GM21367 (cell line): ENCODE results near the gene LIF.
"Not testable (repeated sequence)": the region's sequence is repeated elsewhere in the genome, so short reads cannot be mapped to it uniquely, and the experiment has no call there.

ENCODE experiments used
- ATAC-seq: cut with Tn5 transposase; IDR thresholded peaks from one replicate; pipeline ENCODE4 v1.9.1; 2021; ENCODE audit not compliant: unreplicated experiment

LIF gene

DNA sequence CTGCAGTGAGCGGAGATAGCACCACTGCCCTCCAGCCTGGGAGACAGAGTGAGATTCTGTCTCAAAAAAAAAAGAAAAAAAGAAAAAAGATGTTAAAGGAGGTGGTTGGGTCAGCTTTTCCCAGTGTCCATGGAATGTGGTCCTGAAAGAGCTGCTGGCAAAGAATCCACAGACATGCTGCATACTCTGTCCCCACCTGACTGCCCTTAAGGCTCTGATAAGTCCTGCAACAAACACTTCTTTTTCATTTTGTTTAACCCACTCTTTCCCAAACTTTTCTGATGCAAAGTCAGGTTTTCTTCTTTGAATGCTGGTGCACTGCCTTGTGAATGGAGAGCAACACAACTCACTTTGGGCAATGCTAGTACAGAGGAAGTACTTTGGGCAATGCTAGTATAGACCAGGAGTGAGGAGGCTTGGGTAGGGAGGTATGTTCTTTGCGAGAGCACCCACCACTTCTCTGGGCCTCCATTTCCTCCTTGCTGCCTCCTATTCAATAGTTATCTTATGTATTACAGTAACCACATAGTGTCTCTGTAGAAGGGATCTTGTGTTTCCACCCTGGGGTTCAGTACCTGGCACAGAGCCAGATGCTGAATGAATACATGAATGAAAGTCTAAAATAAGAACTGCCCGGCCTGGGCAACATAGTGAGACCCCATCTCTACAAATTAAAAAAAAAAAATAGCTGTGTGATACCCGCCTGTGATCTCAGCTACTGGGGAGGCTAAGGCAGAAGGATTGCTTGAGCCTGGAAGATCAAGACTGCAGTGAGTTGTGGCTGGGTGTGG, 18.9 kb downstream of the LIF start:
- ATAC-seq, result no peak

DNA sequence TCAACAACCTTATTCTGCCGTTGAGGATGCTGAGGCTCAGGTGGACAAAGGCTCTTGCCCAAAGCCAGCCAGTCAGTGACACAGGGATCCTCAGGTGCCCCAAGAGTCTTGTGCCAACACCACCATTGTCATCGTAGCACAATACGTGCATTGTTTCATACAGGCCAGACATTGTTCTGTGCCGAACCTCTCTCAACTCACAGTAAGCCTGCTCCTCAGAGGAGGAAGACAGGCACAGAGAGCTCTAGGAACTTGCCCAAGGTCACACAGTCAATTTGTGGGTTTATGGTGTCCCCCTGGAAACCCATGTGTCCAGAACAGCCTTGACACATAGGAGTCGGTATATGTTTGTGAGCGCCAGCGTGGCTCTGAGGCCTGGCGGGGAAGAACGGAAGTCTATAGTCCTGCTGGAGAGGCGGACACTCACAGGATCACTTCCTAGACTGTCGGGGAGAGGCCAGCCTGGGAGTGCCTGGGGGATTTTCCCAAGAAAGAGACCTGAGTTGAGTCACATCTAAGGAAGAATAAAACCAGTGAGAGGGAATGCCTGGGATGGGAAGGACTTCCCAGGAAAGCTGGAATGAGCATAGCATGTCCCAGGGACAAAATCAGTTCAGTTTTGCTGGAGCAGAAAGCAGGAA, 20.2 kb downstream of the LIF start:
- ATAC-seq, result no peak

DNA sequence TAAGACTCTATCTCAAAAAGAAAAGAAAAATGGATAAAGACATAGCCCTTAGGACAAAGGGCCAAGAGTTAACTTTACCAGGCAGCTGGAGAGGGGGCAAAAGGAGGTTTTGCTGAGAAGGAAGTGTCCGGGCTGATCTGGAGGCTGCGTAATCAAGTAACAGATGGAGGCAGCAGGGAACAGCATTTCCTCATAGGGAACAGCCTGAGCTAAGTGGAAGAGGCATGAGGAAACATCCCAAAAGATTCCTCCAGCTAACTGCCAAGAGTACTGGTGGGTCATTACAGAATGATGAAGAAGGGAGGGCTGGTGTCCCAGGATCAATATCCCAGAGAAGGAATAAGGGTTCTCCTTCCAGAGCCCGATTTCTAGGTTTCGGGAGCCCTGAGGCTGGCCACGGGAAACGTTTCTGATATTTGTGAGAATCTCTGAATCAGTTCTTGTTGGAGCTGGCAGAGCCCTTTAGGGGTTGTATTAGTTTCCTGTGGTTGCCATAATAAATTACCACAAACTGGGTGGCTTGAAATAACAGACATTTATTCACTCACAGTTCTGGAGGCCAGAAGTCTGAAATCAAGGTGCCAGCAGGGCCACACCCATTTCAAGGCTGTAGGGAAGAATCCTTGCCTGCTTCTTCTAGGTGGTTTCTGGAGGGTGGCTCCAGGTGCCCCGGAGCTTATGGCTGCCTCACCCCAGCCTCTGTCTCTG, 21.2 kb downstream of the LIF start:
- ATAC-seq, result no peak

DNA sequence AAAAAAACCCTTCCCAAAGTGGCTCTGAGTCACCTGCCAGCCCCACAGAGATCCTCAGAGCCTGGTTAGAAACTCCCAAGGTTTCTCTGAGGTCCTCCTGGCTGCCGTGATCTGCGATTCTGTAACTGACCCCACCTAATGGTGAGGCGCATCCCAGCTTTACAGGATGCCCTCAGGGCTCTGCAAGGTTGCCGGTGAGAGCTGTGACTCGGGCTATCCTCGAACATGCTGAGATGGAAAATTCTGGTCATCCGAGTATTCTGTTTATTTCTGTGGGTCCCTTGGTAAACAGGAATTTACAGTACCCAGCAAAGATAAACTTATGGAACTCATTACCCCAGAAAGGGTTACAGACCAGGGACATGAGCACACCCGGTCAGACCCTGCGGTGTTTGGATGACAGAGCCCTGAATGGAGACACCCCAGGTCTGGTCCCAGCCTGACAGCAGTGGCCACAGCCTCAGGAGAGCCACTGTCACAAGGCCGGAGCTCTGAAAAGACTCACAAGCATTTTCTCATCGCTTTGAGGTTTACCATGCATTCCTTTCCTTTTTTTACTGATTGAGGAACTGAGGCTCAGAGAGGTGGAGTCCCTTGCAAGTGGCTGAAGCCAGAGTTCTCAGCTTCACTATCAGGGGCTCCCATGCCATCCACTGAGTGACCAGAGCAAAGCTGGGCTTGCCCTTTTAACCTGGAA, 22.2 kb downstream of the LIF start:
- no peak for ATAC-seq

DNA sequence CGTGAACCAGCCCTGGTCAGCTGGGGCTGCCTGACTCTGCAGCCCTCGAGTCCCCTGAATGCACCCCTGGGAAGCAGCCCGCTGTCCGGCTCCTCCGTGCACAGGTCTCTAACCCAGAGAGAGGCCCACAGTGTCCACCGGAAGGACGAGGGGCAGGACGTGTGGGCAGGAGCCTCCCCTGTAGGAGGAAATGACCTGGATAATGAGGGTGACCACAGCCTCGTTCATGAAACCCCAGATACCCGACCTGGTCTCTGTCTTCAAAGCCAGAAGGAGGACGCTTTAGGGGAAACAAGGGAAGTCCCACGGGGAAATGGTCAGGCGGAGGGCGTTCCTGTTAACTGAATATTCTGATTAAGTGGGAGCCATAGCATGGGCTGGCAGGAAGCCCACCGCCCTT, 23.3 kb downstream of the LIF start:
- no peak for ATAC-seq

DNA sequence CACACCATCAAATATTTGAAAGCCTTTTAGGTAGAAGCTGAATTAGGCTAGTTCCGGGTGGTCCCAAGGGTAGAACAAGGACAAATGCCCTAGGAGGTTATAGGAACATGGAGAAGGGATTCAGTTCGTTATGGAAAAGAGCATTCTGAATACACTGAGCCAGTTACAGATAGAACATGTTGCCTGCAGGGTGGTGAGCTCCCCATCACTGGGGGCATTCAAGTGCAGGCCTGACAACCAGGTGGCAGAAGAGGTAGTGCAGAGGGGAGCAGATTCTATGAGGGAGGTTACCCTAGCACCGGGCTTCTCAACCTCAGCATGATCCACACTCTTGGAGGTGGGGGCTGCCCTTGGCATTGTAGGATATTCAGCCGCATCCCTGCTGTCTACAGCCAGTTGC, 24.2 kb downstream of the LIF start:
- ATAC-seq, result no peak

DNA sequence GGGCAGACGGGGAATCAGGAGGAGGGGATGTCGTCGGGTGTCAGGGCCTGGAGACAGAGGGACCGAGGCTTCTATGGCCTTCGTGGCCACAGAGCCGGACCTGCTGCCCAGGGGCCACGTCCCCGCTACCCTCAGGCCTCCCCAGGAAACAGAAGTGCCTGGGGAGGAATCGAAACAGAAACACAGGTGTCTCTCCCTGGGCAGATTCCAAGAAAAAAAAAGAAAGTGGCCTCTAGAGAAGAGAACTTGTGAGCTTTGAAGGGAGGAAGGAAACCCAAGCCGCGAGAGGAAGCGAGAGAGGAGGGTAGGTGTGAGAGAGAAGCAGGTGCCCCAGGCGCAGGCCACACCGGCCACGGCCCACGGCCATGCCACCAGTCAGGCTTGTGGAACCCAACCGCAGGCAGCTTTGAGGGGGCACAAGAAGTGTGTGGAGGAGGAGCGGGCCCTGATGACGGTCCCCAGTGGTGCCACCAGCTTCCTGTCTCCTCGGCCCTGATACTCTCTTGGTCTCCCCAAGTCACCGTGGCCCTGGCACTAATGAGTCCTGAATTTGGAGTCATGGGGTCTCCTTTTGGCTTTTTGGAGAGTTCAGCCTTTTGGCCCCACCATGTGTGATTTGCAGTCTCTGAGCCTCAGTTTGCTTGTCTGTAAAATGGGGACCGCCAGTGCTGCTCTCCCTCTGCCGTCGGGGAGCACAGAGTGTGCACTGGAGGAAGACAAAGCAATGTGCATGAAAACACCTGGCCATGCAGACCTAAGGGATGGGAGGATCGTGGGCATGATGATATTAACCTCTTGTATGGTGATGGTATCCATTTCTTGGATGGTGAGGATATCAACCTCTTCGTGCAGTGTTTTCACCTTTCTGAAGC, 25.2 kb downstream of the LIF start:
- no peak for ATAC-seq

DNA sequence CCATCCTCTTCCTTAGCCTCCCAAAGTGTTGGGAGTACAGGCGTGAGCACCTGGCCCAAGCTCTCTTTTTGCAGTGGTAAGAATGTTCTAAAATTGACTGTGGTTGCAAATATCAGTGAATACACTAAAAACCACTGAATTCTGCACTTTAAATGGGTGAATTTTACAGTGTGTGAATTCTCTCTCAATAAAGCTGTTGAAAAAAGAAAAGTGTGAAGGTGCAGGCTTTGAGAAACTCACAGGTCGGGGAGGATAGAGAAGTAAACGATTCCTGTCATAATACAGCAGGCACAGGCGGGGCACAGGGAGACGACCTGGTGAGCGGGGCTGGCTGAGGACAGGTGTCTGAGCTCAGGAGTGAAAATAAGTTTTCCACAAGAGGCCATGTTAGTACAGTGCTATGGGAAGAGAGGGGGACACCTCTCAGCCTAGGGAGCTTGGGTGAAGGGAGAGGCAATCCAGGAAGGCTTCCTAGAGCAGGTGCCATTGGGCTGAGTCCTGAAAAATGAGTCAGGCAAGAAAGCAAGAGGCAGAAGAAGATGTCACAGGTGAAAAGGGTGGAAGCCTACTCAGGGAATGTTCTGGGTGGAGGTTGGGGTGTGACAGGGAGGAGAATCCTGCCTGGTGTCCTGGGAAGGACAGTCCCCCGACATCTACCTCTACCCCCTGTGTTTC, 26.1 kb downstream of the LIF start:
- ATAC-seq, result no peak

DNA sequence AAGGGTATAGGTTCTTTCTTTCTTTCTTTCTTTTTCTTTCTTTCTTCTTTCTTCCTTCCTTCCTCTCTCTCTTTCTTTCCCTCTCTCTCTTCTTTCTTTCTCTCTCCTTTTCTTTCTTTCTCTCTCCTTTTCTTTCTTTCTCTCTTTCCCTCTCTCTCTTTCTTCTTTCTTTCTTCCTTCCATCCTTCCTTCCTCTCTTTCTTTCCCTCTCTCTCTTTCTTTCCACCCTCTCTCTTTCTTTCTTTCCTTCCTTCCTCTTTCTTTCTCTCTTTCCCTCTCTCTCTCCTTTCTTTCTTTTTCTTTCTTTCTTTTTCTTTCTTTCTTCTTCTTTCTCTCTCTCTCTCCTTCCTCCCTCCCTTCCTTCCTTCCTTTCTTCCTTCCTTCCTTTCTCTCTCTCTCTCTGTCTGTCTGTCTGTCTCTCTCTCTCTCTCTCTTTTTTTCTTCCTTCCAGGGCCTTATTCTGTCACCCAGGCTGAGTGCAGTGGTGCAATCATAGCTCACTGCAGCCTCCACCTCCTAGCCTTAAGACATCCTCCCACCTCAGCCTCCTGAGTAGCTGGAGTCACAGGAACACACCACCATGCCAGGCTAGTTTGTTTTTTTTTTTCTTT, 26.8 kb downstream of the LIF start:
- ATAC-seq, result no peak

DNA sequence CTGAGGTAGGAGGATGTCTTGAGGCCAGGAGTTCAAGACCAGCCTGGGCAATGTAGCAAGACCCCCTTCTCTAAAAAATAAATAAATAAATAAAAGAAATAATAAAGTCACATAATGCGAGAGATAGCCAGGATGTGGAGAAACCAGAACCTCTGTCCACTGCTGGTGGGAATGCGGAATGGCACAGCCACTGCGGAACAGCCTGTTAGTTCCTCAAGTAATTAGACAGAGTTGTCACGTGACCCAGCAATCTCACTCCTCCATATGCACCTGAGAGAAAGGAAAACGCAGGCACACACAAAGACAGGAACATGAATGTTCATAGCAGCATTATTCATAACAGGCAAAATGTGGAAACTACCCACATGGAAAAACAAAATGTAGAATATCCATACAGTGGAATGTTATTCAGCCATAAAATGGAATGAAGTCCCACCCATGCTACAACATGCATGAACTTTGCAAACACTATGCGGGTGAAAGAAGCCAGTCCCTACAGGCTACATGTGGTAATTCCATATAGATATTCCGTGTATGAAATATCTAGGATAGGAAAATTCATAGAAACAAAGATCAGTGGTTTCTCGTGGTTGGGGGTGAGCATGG, 27.4 kb downstream of the LIF start:
- no peak for ATAC-seq

DNA sequence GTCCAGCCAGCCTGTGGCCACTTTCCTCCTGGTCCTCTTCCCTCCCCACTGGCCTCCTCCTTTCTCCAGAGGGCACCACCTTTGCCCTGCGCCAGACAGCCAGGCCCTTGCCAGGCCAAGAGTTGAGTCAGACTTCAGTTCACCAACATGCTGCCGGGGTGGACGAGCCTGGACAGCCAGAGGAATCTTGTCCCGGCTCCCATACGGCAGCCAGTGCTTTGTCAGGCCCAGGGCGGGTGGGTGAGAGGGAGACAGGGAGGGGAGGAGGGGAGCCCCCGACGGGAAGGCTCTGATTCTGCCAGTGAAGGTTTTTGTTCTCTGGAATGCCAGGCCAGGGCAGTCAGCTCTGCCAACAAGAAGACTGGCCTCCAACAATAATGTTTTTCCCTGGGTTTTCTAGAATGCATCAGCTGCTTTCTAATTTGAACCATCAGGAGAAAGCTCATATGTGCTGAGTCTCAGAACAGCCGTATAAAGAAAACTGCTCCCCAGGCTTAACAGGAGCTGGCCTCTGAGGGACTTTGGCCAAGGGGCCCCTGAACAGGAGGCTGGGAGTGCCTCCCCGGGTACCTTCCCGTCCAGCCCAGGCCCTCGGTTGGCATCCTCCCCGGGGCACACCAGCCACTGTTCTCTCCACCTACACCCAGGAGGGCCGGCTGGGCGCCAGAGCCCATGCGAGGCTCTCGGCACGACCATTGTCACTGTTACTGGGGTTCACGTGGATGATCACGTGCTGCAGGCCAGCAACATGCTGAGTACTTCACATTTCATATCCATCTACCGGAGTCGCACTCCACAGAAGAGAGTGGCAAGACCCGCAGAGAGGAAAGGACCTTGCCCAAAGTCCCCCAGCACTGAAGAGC, 28.6 kb downstream of the LIF start:
- no peak for ATAC-seq

DNA sequence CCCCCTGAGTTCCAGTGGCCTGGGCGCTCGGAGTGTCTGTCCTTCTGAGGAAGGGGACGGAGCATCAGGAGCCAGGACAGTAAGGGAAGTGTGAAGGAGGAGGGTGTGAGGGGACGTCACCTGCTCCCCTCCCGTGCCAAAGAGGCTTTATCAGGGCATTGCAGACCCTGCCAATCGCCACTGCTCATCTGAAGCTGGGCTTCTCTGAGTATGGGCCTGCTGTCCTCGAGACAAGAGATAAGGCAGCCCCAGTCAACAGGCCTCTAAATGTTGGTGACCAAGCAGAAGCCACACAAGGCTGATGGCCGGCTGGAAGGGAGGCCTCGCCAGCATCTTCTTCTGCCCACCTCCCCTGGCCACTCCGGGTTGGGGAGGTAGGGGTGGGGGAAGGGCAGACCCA, 29.8 kb downstream of the LIF start:
- ATAC-seq, result no peak

DNA sequence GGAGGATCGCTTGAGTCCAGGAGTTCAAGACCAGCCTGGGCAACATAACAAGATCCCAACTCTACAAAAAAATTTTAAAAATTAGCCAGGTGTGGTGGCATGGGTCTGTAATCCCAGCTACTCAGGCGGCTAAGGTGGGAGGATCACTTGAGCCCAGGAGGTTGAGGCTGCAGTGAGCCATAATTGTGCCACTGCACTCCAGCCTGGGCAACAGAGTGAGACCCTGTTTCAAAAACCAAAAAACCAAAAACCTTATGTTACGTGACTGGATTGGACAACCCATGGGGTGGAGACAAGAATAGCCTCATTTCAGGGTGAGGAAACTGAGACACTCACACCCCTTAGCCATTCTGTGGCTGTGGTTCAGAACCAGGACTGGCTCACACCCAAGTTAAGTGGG, 30.3 kb downstream of the LIF start:
- ATAC-seq, result not testable (repeated sequence)

DNA sequence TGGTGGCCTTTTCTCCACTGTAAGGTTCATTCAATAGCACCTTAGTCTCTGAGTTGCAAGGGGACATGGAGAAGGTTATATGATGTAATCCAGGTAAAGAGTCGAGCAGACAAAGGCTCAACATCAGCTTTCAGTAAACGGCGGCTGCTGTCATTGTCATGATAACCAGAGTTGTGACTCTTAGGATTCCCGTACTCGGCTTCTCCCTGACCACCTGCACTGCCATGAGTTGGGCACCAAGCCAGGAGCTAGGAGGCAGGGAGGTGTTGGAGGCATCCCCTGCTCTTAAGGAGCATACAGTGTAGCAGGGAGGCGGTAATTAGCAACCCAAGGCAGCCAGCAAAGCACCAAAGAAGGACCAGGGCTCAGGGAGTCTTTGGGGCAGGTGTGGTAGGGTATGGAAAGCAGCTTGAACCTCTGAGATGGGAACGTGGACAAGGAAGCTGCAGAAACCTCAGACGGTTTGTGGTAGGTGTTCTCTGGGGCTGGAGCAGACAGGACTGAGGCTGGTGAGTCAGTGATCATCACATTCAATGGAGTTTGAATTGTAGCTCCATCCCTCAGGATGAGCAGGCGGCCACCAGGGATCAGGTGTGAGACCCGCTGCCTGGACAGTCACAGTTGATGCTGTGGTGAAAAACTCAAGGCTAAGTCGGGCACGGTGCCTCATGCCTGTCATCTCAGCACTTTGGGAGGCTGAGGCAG, 31.7 kb downstream of the LIF start:
- no peak for ATAC-seq

DNA sequence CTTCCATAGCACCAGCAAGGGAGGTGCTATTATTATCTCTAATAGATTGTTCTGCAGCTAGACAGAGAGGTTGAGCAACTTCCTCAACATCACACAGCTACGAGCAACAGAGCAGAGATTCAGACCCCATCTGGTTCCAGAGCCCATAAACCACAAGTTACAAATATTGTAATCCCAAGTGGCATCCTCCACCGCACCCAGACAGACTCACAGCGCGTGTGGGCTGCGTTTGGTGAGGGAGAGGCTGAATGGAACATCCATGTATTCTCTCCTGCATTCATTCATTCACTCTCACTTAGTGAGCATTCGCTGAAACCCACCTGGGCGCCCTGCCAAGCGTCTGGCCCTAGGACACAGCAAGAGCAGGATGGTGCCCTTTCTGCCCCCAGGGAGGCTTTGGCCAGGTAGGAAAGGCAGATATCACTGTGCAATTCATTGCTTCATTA, 33.5 kb downstream of the LIF start:
- ATAC-seq, result no peak

DNA sequence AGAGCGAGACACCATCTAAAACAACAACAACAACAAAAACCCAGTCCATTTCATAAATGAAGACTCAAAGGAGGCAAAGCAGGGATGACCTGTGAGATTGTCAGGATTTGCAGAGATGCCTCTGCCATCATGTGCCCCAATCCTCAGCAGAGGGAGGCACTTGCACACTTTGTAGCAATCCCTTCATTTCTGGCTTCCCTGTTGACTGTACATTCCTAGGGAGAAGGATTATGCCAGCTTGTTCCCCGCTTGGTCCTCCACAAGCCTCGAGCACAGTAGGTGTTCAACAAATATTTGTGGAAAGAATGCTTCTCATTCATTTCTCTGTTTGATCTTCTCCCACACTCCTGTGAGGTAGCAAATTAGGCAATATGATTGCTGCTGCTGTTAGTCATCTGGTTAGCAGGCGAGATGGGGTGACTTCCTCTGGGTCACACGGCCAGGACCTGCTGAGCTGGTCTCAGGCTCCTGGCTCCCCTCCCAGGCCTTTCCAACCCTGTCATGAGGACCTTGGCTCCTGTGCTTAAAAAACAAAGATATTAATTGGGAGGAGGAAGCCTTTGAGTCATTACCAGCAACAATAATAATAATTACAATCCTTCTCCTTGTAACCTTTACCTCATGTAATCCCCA, 34.1 kb downstream of the LIF start:
- ATAC-seq, result no peak
